Lower lobe of right lung (tissue), 2 donors: ENCODE results near the gene RSKR. TPM values are rescaled to one million over a fixed set of nuclear protein-coding genes. Genes with fewer than 3 reads are reported as not detected.
"Not testable (repeated sequence)": the region's sequence is repeated elsewhere in the genome, so short reads cannot be mapped to it uniquely, and the experiment has no call there.

Source experiments
- ATAC-seq, 2 donors: fragments of 200-7000 bp; cut with Tn5 transposase; one replicate each; pipeline ENCODE4 v1.9.1; 2020 to 2022; ENCODE audit warnings: mild to moderate bottlenecking in 2 of 2, moderate library complexity in 2 of 2
- DNase-seq: peaks from one replicate; pipeline ENCODE4 v3.0.0-alpha.2; 2020
- H3K27ac ChIP-seq: fragments of 200-600 bp; one replicate; pipeline ENCODE4 v1.8.0; 2022
- H3K27me3 ChIP-seq: fragments of 200-600 bp; one replicate; pipeline ENCODE4 v1.8.0; 2022; ENCODE audit warnings: low read depth
- H3K36me3 ChIP-seq: fragments of 200-600 bp; one replicate; pipeline ENCODE4 v1.8.0; 2022; ENCODE audit warnings: mild to moderate bottlenecking
- H3K4me1 ChIP-seq: fragments of 200-600 bp; one replicate; pipeline ENCODE4 v1.8.0; 2022
- H3K4me3 ChIP-seq: fragments of 200-600 bp; one replicate; pipeline ENCODE4 v1.8.0; 2022; ENCODE audit warnings: mild to moderate bottlenecking
- H3K9me3 ChIP-seq: fragments of 200-600 bp; one replicate; pipeline ENCODE4 v1.8.0; 2022
- CTCF ChIP-seq: fragments of 200-600 bp; IDR thresholded peaks from one replicate; pipeline ENCODE4 v1.8.0; 2022; ENCODE audit warnings: antibody characterized with exemption, mild to moderate bottlenecking
- intact Hi-C: fragments of 100-400 bp; cut with DNase I; formaldehyde crosslinking; loops from one replicate; pipeline ENCODE4 v1.11.0; 2022
- total RNA-seq: library from RNA; stranded (reverse); fragmentation: NEBNext Ultra II Directional; extraction: Animal tissue kit (Norgen Biotek cat#: 25700); gene quantifications from one replicate; pipeline ENCODE4 v1.2.1, GENCODE V29; 2021
- donor health status: DM: no; HTN: yes; CAD: no; lungs with severe emphysema.

The RSKR gene
- total RNA-seq, 1 donor from 2014 or later: 14.1 TPM

- DNase-seq: no peak
- no peaks in the 10 kb centered on the region for H3K9me3 ChIP-seq
- H3K27ac ChIP-seq: no peak overlapping the region
- intact Hi-C loops: no loop called here
- H3K36me3 ChIP-seq: no peaks in the 10 kb centered on the region
- H3K27me3 ChIP-seq: no peaks in the 10 kb centered on the region
- peaks cover 4% of the 10 kb centered on the region for H3K4me1 ChIP-seq
- no peak overlapping the region for H3K4me3 ChIP-seq
- no peak for ATAC-seq
- no peak for TF ChIP-seq CTCF
These were observed 35.5 kb downstream of the RSKR start for GRCh38 chr17:28578246-28579195.

DNA sequence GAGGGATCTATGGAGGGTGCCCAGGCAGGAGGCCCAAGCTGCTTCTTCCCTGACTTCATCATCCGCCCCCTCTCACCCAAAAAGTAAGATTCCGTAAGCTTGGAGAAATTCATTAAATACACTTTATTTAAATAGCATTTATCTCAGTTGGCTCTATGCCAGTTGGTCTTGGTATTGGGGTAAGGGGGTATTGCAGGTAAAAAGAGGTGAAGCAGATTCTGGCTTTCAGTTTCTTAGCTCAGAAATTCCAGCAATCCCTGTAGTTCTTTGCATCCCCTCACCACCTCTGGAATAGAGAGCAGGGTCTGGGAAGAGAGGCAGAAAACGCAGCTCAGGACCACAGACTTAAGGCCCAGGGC is 36.5 kb downstream of the RSKR start:
- Histone ChIP-seq H3K4me3 (no peak overlapping the region), H3K4me1 (peaks cover 7% of the 10 kb centered on the region), H3K36me3 (no peaks in the 10 kb centered on the region), H3K27me3 (no peaks in the 10 kb centered on the region), H3K9me3 (no peaks in the 10 kb centered on the region), H3K27ac (no peak overlapping the region)
- ATAC-seq (no peak), DNase-seq (no peak)
- no peak for TF ChIP-seq CTCF
- intact Hi-C loops: no loop called here

GRCh38 chr17:28576758-28577465 is 37.1 kb downstream of the RSKR start, which contains the start of gene ALDOC:
TSS of gene ALDOC (minus strand) at chr17:28576895. CDS start at chr17:28575532, 1,363 bp downstream.
- Histone ChIP-seq H3K4me3 (peak within 1 kb of the TSS; percentile 45), H3K4me1 (peaks cover 13% of the 10 kb centered on the region), H3K36me3 (no peaks in the 10 kb centered on the region), H3K27me3 (no peaks in the 10 kb centered on the region), H3K27ac (no peak within 1 kb of the TSS), H3K9me3 (no peaks in the 10 kb centered on the region)
- DNase-seq: peak; percentile 99
- intact Hi-C loops: no loop called here
- ATAC-seq: peak; percentile 98 to 99
- no peak for TF ChIP-seq CTCF

GRCh38 chr17:28576016-28576415 is 38.0 kb downstream of the RSKR start:
- ATAC-seq, DNase-seq, H3K4me3 ChIP-seq, H3K36me3 ChIP-seq, H3K9me3 ChIP-seq, H3K27ac ChIP-seq, intact Hi-C loops, H3K27me3 ChIP-seq: not testable (repeated sequence)
- H3K4me1 ChIP-seq: peaks cover 15% of the 10 kb centered on the region

DNA sequence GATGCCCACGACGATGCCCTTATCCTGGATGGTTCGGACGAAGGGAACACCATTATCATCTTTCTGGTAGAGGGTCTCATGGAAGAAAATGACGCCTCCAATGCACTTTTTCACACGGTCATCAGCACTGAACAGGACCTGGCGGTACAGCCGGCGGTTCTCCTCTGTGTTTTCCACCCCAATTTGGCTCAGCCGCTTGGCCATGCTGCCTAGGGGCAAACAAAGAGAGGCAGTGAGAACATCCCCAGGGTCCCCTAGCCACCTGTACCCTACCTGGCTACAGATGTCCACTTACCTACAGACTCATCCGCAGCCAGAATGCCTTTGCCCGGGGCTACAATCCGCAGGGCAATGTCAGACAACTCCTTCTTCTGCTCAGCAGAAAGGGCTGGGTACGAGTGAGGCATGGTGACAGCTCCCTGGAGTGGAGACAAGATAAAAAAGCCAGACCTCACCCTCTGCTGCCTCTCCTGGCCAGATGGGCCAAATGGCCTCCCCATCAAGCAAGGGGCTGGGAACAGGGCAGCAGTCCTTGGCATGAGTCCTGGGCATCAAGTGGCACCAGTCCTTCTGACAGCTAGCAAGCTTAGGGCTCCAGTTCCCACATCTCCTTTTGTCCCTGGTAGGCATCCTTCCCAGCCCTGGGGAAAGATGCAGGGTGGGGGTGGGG is 38.7 kb downstream of the RSKR start:
- DNase-seq: no peak
- H3K9me3 ChIP-seq: no peaks in the 10 kb centered on the region
- no peak overlapping the region for H3K27ac ChIP-seq
- H3K36me3 ChIP-seq: no peaks in the 10 kb centered on the region
- peaks cover 18% of the 10 kb centered on the region for H3K4me1 ChIP-seq
- no peak for ATAC-seq
- H3K4me3 ChIP-seq: no peak overlapping the region
- intact Hi-C loops: no loop called here
- TF ChIP-seq CTCF: no peak
- H3K27me3 ChIP-seq: no peaks in the 10 kb centered on the region
